AG04449 (cell line): ENCODE measurements around the gene TRAPPC14.

Experiments used
- CTCF ChIA-PET: fragments of 350-600 bp; formaldehyde crosslinking; extraction: SDS; loops from one replicate; lab custom pipeline; 2021; ENCODE audit warnings: antibody characterized with exemption; lab: Yijun Ruan, JAX
- POLR2A ChIA-PET: fragments of 400-600, 350-600 bp; formaldehyde crosslinking; extraction: SDS; loops from one replicate; lab custom pipeline; 2020; ENCODE audit warnings: antibody characterized with exemption, inconsistent platforms; lab: Yijun Ruan, JAX
- DNase-seq: peaks from one replicate; pipeline ENCODE4 v3.0.0-alpha.2; 2010; ENCODE audit warnings: low read depth, low spot score
- H3K4me3 ChIP-seq: 2 replicates; pipeline ENCODE4 v1.5.1; 2011; ENCODE audit warnings: low read depth, mild to moderate bottlenecking, control low read depth, low read length
- TF ChIP-seq, protein P1 (sequence below): IDR thresholded peaks from one replicate; pipeline ENCODE4 v1.5.1; 2011; ENCODE audit warnings: mild to moderate bottlenecking, moderate library complexity, low read length, control low read depth, inconsistent platforms; ENCODE audit not compliant: insufficient read depth; ENCODE audit errors: missing control alignments

TRAPPC14 gene

DNA sequence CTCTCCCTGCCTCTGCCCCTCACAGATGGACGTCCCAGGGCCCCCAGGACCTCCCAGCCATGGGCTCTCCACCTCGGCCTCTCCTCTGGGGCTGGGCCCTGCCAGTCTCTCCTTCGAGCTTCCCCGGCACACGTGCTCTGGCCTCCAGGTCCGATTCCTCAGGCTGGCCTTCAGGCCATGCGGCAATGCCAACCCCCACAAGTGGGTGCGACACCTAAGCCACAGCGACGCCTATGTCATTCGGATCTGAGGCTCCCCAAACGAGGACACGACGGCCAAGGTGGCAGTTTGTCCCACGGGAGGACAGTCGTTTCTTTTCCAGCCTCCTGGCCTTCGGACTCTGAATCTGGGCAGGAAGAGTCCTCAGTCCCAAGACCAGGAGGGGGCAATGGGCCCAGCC, 51.9 kb downstream of the TRAPPC14 start:
- CTCF ChIA-PET, result interaction anchor here (0.9 kb wide), 1 partner anchor 24 kb away, joined by 3 read pairs; no protein-coding TSS in a partner anchor
- no peak for DNase-seq
- POLR2A ChIA-PET, result no interaction called here

DNA sequence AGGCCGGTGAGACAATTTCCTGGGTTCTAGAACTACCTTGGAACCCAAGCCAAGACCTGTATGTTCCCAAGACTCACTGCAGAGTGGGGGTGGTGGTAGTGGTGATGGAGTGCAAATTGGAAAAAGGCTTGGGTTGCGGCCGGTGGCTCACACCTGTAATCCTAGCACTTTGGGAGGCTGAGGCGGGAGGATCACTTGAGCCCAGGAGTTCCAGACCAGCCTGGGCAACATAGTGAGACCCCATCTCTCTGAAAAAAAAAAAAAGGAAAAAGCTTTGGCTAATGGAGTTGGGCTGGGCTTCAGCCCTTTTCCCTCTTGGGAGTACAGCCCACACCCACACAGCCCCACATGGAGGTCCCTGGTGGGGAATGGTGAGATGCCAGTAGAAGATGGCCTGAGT, 53.0 kb downstream of the TRAPPC14 start:
- CTCF ChIA-PET, result interaction anchor here (0.8 kb wide), 1 partner anchor 25 kb away, joined by 3 read pairs; no protein-coding TSS in a partner anchor
- TF ChIP-seq, protein P1, sequence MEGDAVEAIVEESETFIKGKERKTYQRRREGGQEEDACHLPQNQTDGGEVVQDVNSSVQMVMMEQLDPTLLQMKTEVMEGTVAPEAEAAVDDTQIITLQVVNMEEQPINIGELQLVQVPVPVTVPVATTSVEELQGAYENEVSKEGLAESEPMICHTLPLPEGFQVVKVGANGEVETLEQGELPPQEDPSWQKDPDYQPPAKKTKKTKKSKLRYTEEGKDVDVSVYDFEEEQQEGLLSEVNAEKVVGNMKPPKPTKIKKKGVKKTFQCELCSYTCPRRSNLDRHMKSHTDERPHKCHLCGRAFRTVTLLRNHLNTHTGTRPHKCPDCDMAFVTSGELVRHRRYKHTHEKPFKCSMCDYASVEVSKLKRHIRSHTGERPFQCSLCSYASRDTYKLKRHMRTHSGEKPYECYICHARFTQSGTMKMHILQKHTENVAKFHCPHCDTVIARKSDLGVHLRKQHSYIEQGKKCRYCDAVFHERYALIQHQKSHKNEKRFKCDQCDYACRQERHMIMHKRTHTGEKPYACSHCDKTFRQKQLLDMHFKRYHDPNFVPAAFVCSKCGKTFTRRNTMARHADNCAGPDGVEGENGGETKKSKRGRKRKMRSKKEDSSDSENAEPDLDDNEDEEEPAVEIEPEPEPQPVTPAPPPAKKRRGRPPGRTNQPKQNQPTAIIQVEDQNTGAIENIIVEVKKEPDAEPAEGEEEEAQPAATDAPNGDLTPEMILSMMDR, result no peak
- POLR2A ChIA-PET, result no interaction called here
- no peak for DNase-seq
- no peak overlapping the region for H3K4me3 ChIP-seq

More for the DNA sequence above, 51.9 kb downstream of the TRAPPC14 start:
- TF ChIP-seq, protein P1, result no peak
- no peak overlapping the region for H3K4me3 ChIP-seq
